ENCODE data around the gene PSMB3.

Gene PSMB3

GRCh38 chr17:38748149-38748891 is 4.2 kb upstream of the PSMB3 start, which contains the start of gene PCGF2 (continued):
- TF ChIP-seq PATZ1 (tag by site-specific recombination; IDR thresholded peaks at IDR 0.05) (peak; percentile 89), PRDM10 (tag by site-specific recombination; IDR thresholded peaks at IDR 0.05) (peak; percentile 56), ZEB2 (tag by site-specific recombination; IDR thresholded peaks at IDR 0.05) (peak; percentile 39; the same call in 1 of the 2 replicates), ZNF24 (tag by site-specific recombination; IDR thresholded peaks at IDR 0.05) (0 out of 2 replicates have a peak, but pooled peaks have one; percentile 28), YY1 (tag by site-specific recombination; IDR thresholded peaks at IDR 0.05) (0 out of 2 replicates have a peak, but pooled peaks have one; percentile 28), ZFP37 (tag by site-specific recombination; IDR thresholded peaks at IDR 0.05) (peak; percentile 67; the same call in 1 of the 2 replicates)

- Histone ChIP-seq H3K36me3 (ENCODE audit: control insufficient read depth in 2 of 2, insufficient read depth in 1 of 2, low read length in 2 of 2) (peaks cover 3 to 4% of the 10 kb centered on the region in 2 experiments), H3K9me3 (ENCODE audit: control insufficient read depth, insufficient read depth, low read depth, low read length) (no peaks in the 10 kb centered on the region), H3K4me1 (ENCODE audit: control insufficient read depth, insufficient read depth, low read length) (peaks cover 31% of the 10 kb centered on the region), H3K4me3 (ENCODE audit: low read depth, low read length) (peak overlapping the region; percentile 54), H3K27ac (ENCODE audit: extremely low read depth, low read depth, low read length) (peak overlapping the region; percentile 89)
- ChIA-PET POLR2A (interaction anchor here (0.6 to 1.6 kb wide), 6 partner anchors 15 to 121 kb away, joined by 3 to 7 read pairs (median 4); partner anchors contain the start of genes CISD3, LASP1 and MLLT6), CTCF (no interaction called here)
- TF ChIP-seq PATZ1 (tag by site-specific recombination; IDR thresholded peaks at IDR 0.05) (peak; percentile 69; the same call in 1 of the 2 replicates), SCRT1 (tag by site-specific recombination; IDR thresholded peaks at IDR 0.05; ENCODE audit: borderline replicate concordance) (no peak), WT1 (tag by site-specific recombination; IDR thresholded peaks at IDR 0.05) (peak; percentile 35; the same call in 1 of the 2 replicates), ZNF239 (tag by site-specific recombination; IDR thresholded peaks at IDR 0.05) (no peak), ZIC2 (tag by site-specific recombination; IDR thresholded peaks at IDR 0.05) (peak; percentile 97), KLF9 (tag by site-specific recombination; IDR thresholded peaks at IDR 0.05; ENCODE audit: low read depth) (no peak; the same call in 1 of the 2 replicates), HIC1 (tag by site-specific recombination; IDR thresholded peaks at IDR 0.05) (no peak), MEIS1 (CRISPR knock-in tag; IDR thresholded peaks at IDR 0.05; ENCODE audit: borderline replicate concordance) (no peak), ZNF23 (tag by site-specific recombination; IDR thresholded peaks at IDR 0.05; ENCODE audit: borderline replicate concordance) (no peak), ZBTB10 (tag by site-specific recombination; IDR thresholded peaks at IDR 0.05) (peak; percentile 68; the same call in 1 of the 2 replicates), ZNF692 (tag by site-specific recombination; IDR thresholded peaks at IDR 0.05) (0 out of 2 replicates have a peak, but pooled peaks have one; percentile 81), ZNF423 (tag by site-specific recombination; IDR thresholded peaks at IDR 0.05) (0 out of 2 replicates have a peak, but pooled peaks have one; percentile 41), ZBTB8A (tag by site-specific recombination; IDR thresholded peaks at IDR 0.05) (peak; percentile 78; the same call in 1 of the 2 replicates), ZNF350 (tag by site-specific recombination; IDR thresholded peaks at IDR 0.05) (no peak), ZNF146 (tag by site-specific recombination; IDR thresholded peaks at IDR 0.05) (no peak)
Measured at GRCh38 chr17:38748892-38749222, 3.7 kb upstream of the PSMB3 start.

Measured in HEK293 (cell line).